Measurements from ENCODE around the gene SPATA33.

DNA sequence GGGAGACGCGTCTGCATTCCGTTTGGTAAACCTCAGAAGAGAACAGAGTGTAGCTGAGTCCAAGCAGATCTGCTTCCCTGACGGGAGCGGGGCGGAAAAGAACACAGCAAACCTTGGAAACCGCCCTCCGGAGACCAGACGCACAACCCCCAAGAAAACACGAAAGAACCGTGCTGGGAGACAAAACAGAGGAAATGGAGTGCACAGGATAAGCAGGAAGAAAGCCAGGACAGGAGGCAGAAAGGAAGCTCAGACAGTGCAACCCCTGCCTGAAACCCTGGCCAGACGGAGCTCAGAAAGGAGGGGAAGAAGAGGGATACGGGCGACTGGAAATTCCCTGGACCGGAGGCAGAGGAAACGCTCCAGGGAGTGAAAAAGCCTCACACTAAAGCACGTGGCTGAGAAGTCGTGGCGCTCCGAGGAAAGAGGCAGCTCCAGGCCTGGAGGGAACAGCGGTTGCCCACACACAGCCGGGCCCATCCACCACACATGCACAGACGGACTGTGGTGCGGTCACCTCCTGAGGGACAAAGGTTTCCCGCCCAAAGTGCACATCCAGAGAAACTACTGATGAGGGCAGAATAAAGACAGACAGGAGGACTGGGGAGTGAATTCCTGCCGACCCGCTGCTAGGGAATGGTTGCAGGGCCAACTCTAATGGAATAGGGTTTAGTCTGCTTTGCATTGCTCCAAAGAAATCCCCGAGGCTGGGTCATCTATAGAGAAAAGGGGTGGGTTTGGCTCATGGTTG is 34.0 kb upstream of the SPATA33 start:
- TF ChIP-seq, protein P1, sequence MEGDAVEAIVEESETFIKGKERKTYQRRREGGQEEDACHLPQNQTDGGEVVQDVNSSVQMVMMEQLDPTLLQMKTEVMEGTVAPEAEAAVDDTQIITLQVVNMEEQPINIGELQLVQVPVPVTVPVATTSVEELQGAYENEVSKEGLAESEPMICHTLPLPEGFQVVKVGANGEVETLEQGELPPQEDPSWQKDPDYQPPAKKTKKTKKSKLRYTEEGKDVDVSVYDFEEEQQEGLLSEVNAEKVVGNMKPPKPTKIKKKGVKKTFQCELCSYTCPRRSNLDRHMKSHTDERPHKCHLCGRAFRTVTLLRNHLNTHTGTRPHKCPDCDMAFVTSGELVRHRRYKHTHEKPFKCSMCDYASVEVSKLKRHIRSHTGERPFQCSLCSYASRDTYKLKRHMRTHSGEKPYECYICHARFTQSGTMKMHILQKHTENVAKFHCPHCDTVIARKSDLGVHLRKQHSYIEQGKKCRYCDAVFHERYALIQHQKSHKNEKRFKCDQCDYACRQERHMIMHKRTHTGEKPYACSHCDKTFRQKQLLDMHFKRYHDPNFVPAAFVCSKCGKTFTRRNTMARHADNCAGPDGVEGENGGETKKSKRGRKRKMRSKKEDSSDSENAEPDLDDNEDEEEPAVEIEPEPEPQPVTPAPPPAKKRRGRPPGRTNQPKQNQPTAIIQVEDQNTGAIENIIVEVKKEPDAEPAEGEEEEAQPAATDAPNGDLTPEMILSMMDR (IDR thresholded peaks at IDR 0.05; ENCODE audit: low read length), result no peak
- no peak for TF ChIP-seq EZH2 (optimal IDR thresholded peaks at IDR 0.05; ENCODE audit: low read depth, low read length)

Measured in MM.1S (cell line).